Loucy (cell line): Measurements from ENCODE around the gene CLCN7.

Experiments
- EZH2phosphoT487 ChIP-seq: fragments of 200-600 bp; IDR thresholded peaks from 2 replicates; pipeline ENCODE4 v1.6.1; 2018; ENCODE audit warnings: antibody characterized with exemption, mild to moderate bottlenecking, moderate library complexity, borderline replicate concordance
- TF ChIP-seq, protein P1 (sequence below): fragments of 200-600 bp; sonication (generic); conservative IDR thresholded peaks from 2 replicates; pipeline ENCODE4 v1.5.1; 2014; ENCODE audit warnings: mild to moderate bottlenecking, antibody characterized with exemption, low read length

GRCh38 chr16:1458977-1459341, 15.9 kb downstream of the CLCN7 start:
- TF ChIP-seq, protein P1, sequence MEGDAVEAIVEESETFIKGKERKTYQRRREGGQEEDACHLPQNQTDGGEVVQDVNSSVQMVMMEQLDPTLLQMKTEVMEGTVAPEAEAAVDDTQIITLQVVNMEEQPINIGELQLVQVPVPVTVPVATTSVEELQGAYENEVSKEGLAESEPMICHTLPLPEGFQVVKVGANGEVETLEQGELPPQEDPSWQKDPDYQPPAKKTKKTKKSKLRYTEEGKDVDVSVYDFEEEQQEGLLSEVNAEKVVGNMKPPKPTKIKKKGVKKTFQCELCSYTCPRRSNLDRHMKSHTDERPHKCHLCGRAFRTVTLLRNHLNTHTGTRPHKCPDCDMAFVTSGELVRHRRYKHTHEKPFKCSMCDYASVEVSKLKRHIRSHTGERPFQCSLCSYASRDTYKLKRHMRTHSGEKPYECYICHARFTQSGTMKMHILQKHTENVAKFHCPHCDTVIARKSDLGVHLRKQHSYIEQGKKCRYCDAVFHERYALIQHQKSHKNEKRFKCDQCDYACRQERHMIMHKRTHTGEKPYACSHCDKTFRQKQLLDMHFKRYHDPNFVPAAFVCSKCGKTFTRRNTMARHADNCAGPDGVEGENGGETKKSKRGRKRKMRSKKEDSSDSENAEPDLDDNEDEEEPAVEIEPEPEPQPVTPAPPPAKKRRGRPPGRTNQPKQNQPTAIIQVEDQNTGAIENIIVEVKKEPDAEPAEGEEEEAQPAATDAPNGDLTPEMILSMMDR = no peak
- no peak for TF ChIP-seq EZH2phosphoT487
